HEK293T (cell line): ENCODE data around the gene UNC5B.

Experiments used
- CTCF ChIA-PET: fragments of 350-600 bp; formaldehyde crosslinking; extraction: SDS; loops from one replicate; lab custom pipeline; 2021; ENCODE audit warnings: antibody characterized with exemption, inconsistent platforms; lab: Yijun Ruan, JAX
- POLR2A ChIA-PET: fragments of 350-600 bp; formaldehyde crosslinking; extraction: SDS; loops from one replicate; lab custom pipeline; 2020; ENCODE audit warnings: antibody characterized with exemption, inconsistent platforms; lab: Yijun Ruan, JAX
- DNase-seq: peaks from one replicate; pipeline ENCODE4 v3.0.0; 2012; ENCODE audit warnings: mixed read lengths; ENCODE audit errors: extremely low spot score
- ARNT ChIP-seq: fragments of 450-650 bp; IDR thresholded peaks from 2 replicates; pipeline ENCODE4 v1.6.1; 2017; ENCODE audit warnings: mild to moderate bottlenecking
- BHLHE40 ChIP-seq: fragments of 450-650 bp; IDR thresholded peaks from 2 replicates; pipeline ENCODE4 v1.6.1; 2016; ENCODE audit warnings: mild to moderate bottlenecking, moderate library complexity, borderline replicate concordance
- CTBP1 ChIP-seq: fragments of 450-650 bp; IDR thresholded peaks from 2 replicates; pipeline ENCODE4 v1.6.1; 2016; ENCODE audit warnings: borderline replicate concordance
- ELF4 ChIP-seq: fragments of 450-650 bp; IDR thresholded peaks from 2 replicates; pipeline ENCODE4 v1.6.1; 2017; ENCODE audit warnings: antibody characterized with exemption
- FOXA1 ChIP-seq: fragments of 450-650 bp; IDR thresholded peaks from 2 replicates; pipeline ENCODE4 v1.6.1; 2016; ENCODE audit warnings: mild to moderate bottlenecking
- FOXK2 ChIP-seq: fragments of 450-650 bp; IDR thresholded peaks from 2 replicates; pipeline ENCODE4 v1.6.1; 2016; ENCODE audit warnings: mild to moderate bottlenecking
- FOXM1 ChIP-seq: fragments of 450-650 bp; IDR thresholded peaks from 2 replicates; pipeline ENCODE4 v1.6.1; 2017; ENCODE audit warnings: mild to moderate bottlenecking, borderline replicate concordance
- HDGF ChIP-seq: fragments of 450-650 bp; IDR thresholded peaks from 2 replicates; pipeline ENCODE4 v1.6.1; 2017; ENCODE audit warnings: antibody characterized with exemption, borderline replicate concordance
- L3MBTL2 ChIP-seq: fragments of 450-650 bp; conservative IDR thresholded peaks from 2 replicates; pipeline ENCODE4 v1.6.1; 2016; ENCODE audit warnings: mild to moderate bottlenecking
- LEF1 ChIP-seq: fragments of 450-650 bp; IDR thresholded peaks from 2 replicates; pipeline ENCODE4 v1.6.1; 2017; ENCODE audit warnings: mild to moderate bottlenecking, borderline replicate concordance
- NFRKB ChIP-seq: fragments of 450-650 bp; IDR thresholded peaks from 2 replicates; pipeline ENCODE4 v1.6.1; 2016; ENCODE audit warnings: mild to moderate bottlenecking, moderate library complexity
- SP1 ChIP-seq: fragments of 450-650 bp; IDR thresholded peaks from 2 replicates; pipeline ENCODE4 v1.6.1; 2017
- SUZ12 ChIP-seq: fragments of 450-650 bp; IDR thresholded peaks from 2 replicates; pipeline ENCODE4 v1.6.1; 2016; ENCODE audit warnings: mild to moderate bottlenecking
- TARDBP ChIP-seq: fragments of 450-650 bp; IDR thresholded peaks from 2 replicates; pipeline ENCODE4 v1.6.1; 2016
- ZNF384 ChIP-seq: fragments of 450-650 bp; IDR thresholded peaks from 2 replicates; pipeline ENCODE4 v1.6.1; 2016
- TF ChIP-seq, protein P1 (sequence below): fragments of 450-650 bp; IDR thresholded peaks from 2 replicates; pipeline ENCODE4 v1.6.1; 2016

UNC5B gene

DNA sequence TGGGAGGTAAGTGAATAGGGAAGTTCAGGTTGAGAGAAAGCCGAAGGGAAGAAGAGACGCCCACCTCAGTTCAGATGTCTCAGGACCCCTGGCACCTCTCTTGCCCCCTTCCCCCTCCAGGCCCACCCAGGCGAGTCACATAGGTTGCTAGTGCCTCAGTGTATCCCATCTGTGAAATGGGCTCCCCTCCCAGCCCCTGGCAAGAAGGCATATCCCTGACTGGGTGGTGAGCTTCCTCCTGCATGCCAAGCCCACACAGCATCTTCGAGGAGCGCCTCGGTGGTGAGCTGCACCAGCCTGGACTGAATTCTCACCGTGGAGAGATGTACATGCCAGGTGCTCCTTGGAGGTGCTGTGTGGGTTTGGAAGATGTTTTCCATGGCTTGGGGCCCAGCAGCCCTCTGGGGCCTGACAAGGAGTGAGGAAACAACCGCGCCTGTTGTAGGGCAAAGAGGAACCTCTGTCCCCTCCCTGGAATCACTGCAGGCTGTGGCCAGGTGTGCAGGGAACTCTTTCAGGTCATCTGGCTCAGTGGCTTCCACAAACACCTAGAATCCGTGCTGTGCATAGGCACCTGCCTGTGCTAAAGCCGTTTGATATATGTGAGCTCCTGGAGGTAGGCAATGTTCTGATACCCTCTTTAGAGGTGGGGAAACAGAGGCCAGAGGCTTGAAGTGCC, 45.1 kb downstream of the UNC5B start:
- TF ChIP-seq ZNF384 (no peak), FOXM1 (no peak), CTBP1 (no peak), NFRKB (no peak)
- ChIA-PET POLR2A (no interaction called here), CTCF (interaction anchor here (1.5 kb wide), 1 partner anchor 12 kb away, joined by 4 read pairs; no protein-coding TSS in a partner anchor)
- DNase-seq, result no peak

- DNase-seq, result no peak
- POLR2A ChIA-PET, result no interaction called here
- CTCF ChIA-PET, result interaction anchor here (1.5 kb wide), 1 partner anchor 12 kb away, joined by 4 read pairs; no protein-coding TSS in a partner anchor
- TF ChIP-seq NFRKB, result no peak
- TF ChIP-seq SP1, result no peak
- TF ChIP-seq HDGF, result no peak
- no peak for TF ChIP-seq ARNT
- no peak for TF ChIP-seq L3MBTL2
- TF ChIP-seq FOXK2, result no peak
- TF ChIP-seq FOXA1, result no peak
- TF ChIP-seq BHLHE40, result no peak
- TF ChIP-seq, protein P1, sequence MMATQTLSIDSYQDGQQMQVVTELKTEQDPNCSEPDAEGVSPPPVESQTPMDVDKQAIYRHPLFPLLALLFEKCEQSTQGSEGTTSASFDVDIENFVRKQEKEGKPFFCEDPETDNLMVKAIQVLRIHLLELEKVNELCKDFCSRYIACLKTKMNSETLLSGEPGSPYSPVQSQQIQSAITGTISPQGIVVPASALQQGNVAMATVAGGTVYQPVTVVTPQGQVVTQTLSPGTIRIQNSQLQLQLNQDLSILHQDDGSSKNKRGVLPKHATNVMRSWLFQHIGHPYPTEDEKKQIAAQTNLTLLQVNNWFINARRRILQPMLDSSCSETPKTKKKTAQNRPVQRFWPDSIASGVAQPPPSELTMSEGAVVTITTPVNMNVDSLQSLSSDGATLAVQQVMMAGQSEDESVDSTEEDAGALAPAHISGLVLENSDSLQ, result no peak
- no peak for TF ChIP-seq SUZ12
- TF ChIP-seq CTBP1, result no peak
- TF ChIP-seq LEF1, result no peak
- no peak for TF ChIP-seq TARDBP
- no peak for TF ChIP-seq ELF4
- no peak for TF ChIP-seq ZNF384
- TF ChIP-seq FOXM1, result no peak
Measured at GRCh38 chr10:71258046-71258445, 45.7 kb downstream of the UNC5B start.

DNA sequence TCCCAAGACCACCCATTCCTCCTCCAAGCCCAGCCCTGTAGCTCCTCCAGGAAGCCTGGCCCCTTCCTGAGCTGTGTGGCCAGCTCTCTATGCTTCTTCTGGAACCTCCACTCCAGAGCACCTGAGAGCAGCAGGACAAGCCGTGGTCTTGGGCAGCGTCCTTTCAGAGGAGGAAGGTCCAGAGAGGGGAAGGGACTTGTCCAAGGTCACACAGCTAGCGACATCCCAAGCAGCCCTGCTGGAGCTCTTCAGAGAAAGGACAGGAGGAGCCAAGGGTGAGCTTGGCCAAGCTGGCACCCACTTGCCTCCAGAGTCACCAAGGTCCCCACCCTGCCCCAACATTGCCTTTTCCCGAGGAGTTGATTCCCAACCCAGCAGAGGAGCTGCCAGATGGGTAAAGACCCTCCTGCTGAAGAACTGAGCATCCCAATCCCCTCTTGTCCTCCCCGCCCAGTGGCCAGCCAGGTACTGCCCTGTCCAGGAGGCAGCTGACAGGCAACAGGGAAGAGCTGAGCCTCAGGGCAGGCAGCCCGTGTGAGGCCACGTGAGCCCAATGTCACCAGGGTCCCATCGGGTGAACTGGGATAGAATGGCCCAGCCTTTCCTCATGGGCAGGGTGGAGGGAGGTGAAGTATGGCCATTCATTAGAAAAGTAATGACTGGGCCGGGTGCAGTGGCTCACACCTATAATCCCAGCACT, 46.2 kb downstream of the UNC5B start:
- POLR2A ChIA-PET, result no interaction called here
- TF ChIP-seq BHLHE40 (no peak), CTBP1 (no peak), SP1 (no peak), LEF1 (no peak), FOXK2 (no peak), ZNF384 (no peak), SUZ12 (no peak), FOXA1 (no peak), HDGF (no peak)
- TF ChIP-seq, protein P1, result no peak
- CTCF ChIA-PET, result interaction anchor here (0.8 to 1.5 kb wide), 3 partner anchors 11 to 17 kb away, joined by 3 to 4 read pairs (median 3); no protein-coding TSS in a partner anchor

GRCh38 chr10:71259282-71259681, 46.9 kb downstream of the UNC5B start:
- TF ChIP-seq ARNT (no peak), LEF1 (no peak), SUZ12 (no peak)
- CTCF ChIA-PET, result interaction anchor here (0.5 to 1.2 kb wide), 3 partner anchors 11 to 1741 kb away, joined by 3 to 4 read pairs (median 3); no protein-coding TSS in a partner anchor
- POLR2A ChIA-PET, result interaction anchor here (1.2 kb wide), 1 partner anchor 24 kb away, joined by 4 read pairs; no protein-coding TSS in a partner anchor
- DNase-seq, result no peak

More for the DNA sequence above, 46.2 kb downstream of the UNC5B start:
- no peak for DNase-seq

GRCh38 chr10:71259815-71260501, 47.6 kb downstream of the UNC5B start:
- TF ChIP-seq FOXM1 (no peak), SUZ12 (no peak), TARDBP (no peak), LEF1 (no peak), SP1 (no peak), L3MBTL2 (no peak), HDGF (no peak), NFRKB (no peak), FOXK2 (no peak), ELF4 (no peak), BHLHE40 (no peak), ZNF384 (no peak)
- TF ChIP-seq, protein P1, result no peak
- no peak for DNase-seq
- ChIA-PET CTCF (interaction anchor here (0.5 to 1.2 kb wide), 5 partner anchors 10 to 1741 kb away, joined by 3 to 4 read pairs (median 3); no protein-coding TSS in a partner anchor), POLR2A (interaction anchor here (0.7 to 1.2 kb wide), 2 partner anchors 24 to 58 kb away, joined by 3 to 4 read pairs; no protein-coding TSS in a partner anchor)
